ENCODE measurements around the gene GAS2L1.

The GAS2L1 gene

GRCh38 chr22:29302681-29303465 is 3.6 kb upstream of the GAS2L1 start:
- no peaks in the 10 kb centered on the region for H3K9me3 ChIP-seq (ENCODE audit: control insufficient read depth, low read length)
- H3K36me3 ChIP-seq (ENCODE audit: control insufficient read depth, insufficient read depth, low read length, severe bottlenecking) = peaks cover 33% of the 10 kb centered on the region
- peaks cover 9% of the 10 kb centered on the region for H3K4me1 ChIP-seq (ENCODE audit: control insufficient read depth, insufficient read depth, low read length)
- no peaks in the 10 kb centered on the region for H3K27me3 ChIP-seq (replicated peaks; ENCODE audit: control insufficient read depth, insufficient read depth, low read length)
- no peak overlapping the region for H3K4me3 ChIP-seq (ENCODE audit: low read length)
- DNase-seq (ENCODE audit: low read depth) = no peak
- H3K9ac ChIP-seq (ENCODE audit: low read length) = no peak overlapping the region

- H3K9me3 ChIP-seq (ENCODE audit: control insufficient read depth, low read length) = no peaks in the 10 kb centered on the region
- no peak overlapping the region for H3K9ac ChIP-seq (ENCODE audit: low read length)
- H3K27me3 ChIP-seq (replicated peaks; ENCODE audit: control insufficient read depth, insufficient read depth, low read length) = no peaks in the 10 kb centered on the region
- DNase-seq (ENCODE audit: low read depth) = no peak
- H3K36me3 ChIP-seq (ENCODE audit: control insufficient read depth, insufficient read depth, low read length, severe bottlenecking) = peaks cover 3% of the 10 kb centered on the region
- peaks cover 31% of the 10 kb centered on the region for H3K4me1 ChIP-seq (ENCODE audit: control insufficient read depth, insufficient read depth, low read length)
- H3K4me3 ChIP-seq (ENCODE audit: low read length) = peak overlapping the region; percentile 95
Measured at GRCh38 chr22:29305836-29306174, 645 bp upstream of the GAS2L1 start.

- H3K9me3 ChIP-seq (ENCODE audit: control insufficient read depth, low read length) = no peaks in the 10 kb centered on the region
- H3K9ac ChIP-seq (ENCODE audit: low read length) = peak overlapping the region; percentile 91
- no peaks in the 10 kb centered on the region for H3K27me3 ChIP-seq (replicated peaks; ENCODE audit: control insufficient read depth, insufficient read depth, low read length)
- peaks cover 34% of the 10 kb centered on the region for H3K4me1 ChIP-seq (ENCODE audit: control insufficient read depth, insufficient read depth, low read length)
- peak; percentile 95 for DNase-seq (ENCODE audit: low read depth)
- no peaks in the 10 kb centered on the region for H3K36me3 ChIP-seq (ENCODE audit: control insufficient read depth, insufficient read depth, low read length, severe bottlenecking)
- peak overlapping the region; percentile 95 for H3K4me3 ChIP-seq (ENCODE audit: low read length)
Measured at GRCh38 chr22:29306835-29307595, 565 bp downstream of the GAS2L1 start.

- DNase-seq (ENCODE audit: low read depth) = no peak
- no peaks in the 10 kb centered on the region for H3K9me3 ChIP-seq (ENCODE audit: control insufficient read depth, low read length)
- H3K36me3 ChIP-seq (ENCODE audit: control insufficient read depth, insufficient read depth, low read length, severe bottlenecking) = no peaks in the 10 kb centered on the region
- peak overlapping the region; percentile 95 for H3K4me3 ChIP-seq (ENCODE audit: low read length)
- H3K9ac ChIP-seq (ENCODE audit: low read length) = peak overlapping the region; percentile 91
- no peaks in the 10 kb centered on the region for H3K27me3 ChIP-seq (replicated peaks; ENCODE audit: control insufficient read depth, insufficient read depth, low read length)
- peaks cover 34% of the 10 kb centered on the region for H3K4me1 ChIP-seq (ENCODE audit: control insufficient read depth, insufficient read depth, low read length)
Measured at GRCh38 chr22:29307596-29308147, 1.2 kb downstream of the GAS2L1 start.

GRCh38 chr22:29308148-29308790 is 1.8 kb downstream of the GAS2L1 start:
- DNase-seq (ENCODE audit: low read depth) = no peak
- H3K4me1 ChIP-seq (ENCODE audit: control insufficient read depth, insufficient read depth, low read length) = peaks cover 36% of the 10 kb centered on the region
- no peaks in the 10 kb centered on the region for H3K36me3 ChIP-seq (ENCODE audit: control insufficient read depth, insufficient read depth, low read length, severe bottlenecking)
- H3K4me3 ChIP-seq (ENCODE audit: low read length) = peak overlapping the region; percentile 32
- peak overlapping the region; percentile 91 for H3K9ac ChIP-seq (ENCODE audit: low read length)
- H3K27me3 ChIP-seq (replicated peaks; ENCODE audit: control insufficient read depth, insufficient read depth, low read length) = no peaks in the 10 kb centered on the region
- H3K9me3 ChIP-seq (ENCODE audit: control insufficient read depth, low read length) = no peaks in the 10 kb centered on the region

- peaks cover 34% of the 10 kb centered on the region for H3K4me1 ChIP-seq (ENCODE audit: control insufficient read depth, insufficient read depth, low read length)
- H3K9me3 ChIP-seq (ENCODE audit: control insufficient read depth, low read length) = no peaks in the 10 kb centered on the region
- H3K27me3 ChIP-seq (replicated peaks; ENCODE audit: control insufficient read depth, insufficient read depth, low read length) = peaks cover 2% of the 10 kb centered on the region
- DNase-seq (ENCODE audit: low read depth) = peak; percentile 18
- H3K36me3 ChIP-seq (ENCODE audit: control insufficient read depth, insufficient read depth, low read length, severe bottlenecking) = no peaks in the 10 kb centered on the region
- H3K9ac ChIP-seq (ENCODE audit: low read length) = no peak overlapping the region
- H3K4me3 ChIP-seq (ENCODE audit: low read length) = peak overlapping the region; percentile 32
Measured at GRCh38 chr22:29308791-29309262, 2.4 kb downstream of the GAS2L1 start.

GRCh38 chr22:29309332-29310064 is 3.0 kb downstream of the GAS2L1 start:
- no peak overlapping the region for H3K9ac ChIP-seq (ENCODE audit: low read length)
- no peaks in the 10 kb centered on the region for H3K36me3 ChIP-seq (ENCODE audit: control insufficient read depth, insufficient read depth, low read length, severe bottlenecking)
- H3K4me3 ChIP-seq (ENCODE audit: low read length) = peak overlapping the region; percentile 32
- DNase-seq (ENCODE audit: low read depth) = peak; percentile 9
- H3K27me3 ChIP-seq (replicated peaks; ENCODE audit: control insufficient read depth, insufficient read depth, low read length) = peaks cover 8% of the 10 kb centered on the region
- H3K4me1 ChIP-seq (ENCODE audit: control insufficient read depth, insufficient read depth, low read length) = peaks cover 34% of the 10 kb centered on the region
- no peaks in the 10 kb centered on the region for H3K9me3 ChIP-seq (ENCODE audit: control insufficient read depth, low read length)

GRCh38 chr22:29310065-29310862 is 3.8 kb downstream of the GAS2L1 start:
- peaks cover 11% of the 10 kb centered on the region for H3K27me3 ChIP-seq (replicated peaks; ENCODE audit: control insufficient read depth, insufficient read depth, low read length)
- no peaks in the 10 kb centered on the region for H3K36me3 ChIP-seq (ENCODE audit: control insufficient read depth, insufficient read depth, low read length, severe bottlenecking)
- no peak overlapping the region for H3K9ac ChIP-seq (ENCODE audit: low read length)
- H3K9me3 ChIP-seq (ENCODE audit: control insufficient read depth, low read length) = no peaks in the 10 kb centered on the region
- no peak for DNase-seq (ENCODE audit: low read depth)
- no peak overlapping the region for H3K4me3 ChIP-seq (ENCODE audit: low read length)
- peaks cover 34% of the 10 kb centered on the region for H3K4me1 ChIP-seq (ENCODE audit: control insufficient read depth, insufficient read depth, low read length)

- DNase-seq (ENCODE audit: low read depth) = peak; percentile 99
- Histone ChIP-seq H3K27me3 (replicated peaks; ENCODE audit: control insufficient read depth, insufficient read depth, low read length) (peaks cover 13% of the 10 kb centered on the region), H3K4me3 (ENCODE audit: low read length) (peak overlapping the region; percentile 44)
Measured at GRCh38 chr22:29310863-29311339, 4.5 kb downstream of the GAS2L1 start.

More at GRCh38 chr22:29310863-29311339, 4.5 kb downstream of the GAS2L1 start:
- Histone ChIP-seq H3K36me3 (ENCODE audit: control insufficient read depth, insufficient read depth, low read length, severe bottlenecking) (no peaks in the 10 kb centered on the region), H3K4me1 (ENCODE audit: control insufficient read depth, insufficient read depth, low read length) (peaks cover 34% of the 10 kb centered on the region), H3K9ac (ENCODE audit: low read length) (peak overlapping the region; percentile 64), H3K9me3 (ENCODE audit: control insufficient read depth, low read length) (no peaks in the 10 kb centered on the region)

All from adipocyte (in vitro differentiated cells).